GM19239 (cell line): ENCODE measurements around the gene HOOK1.
"Not testable (repeated sequence)": the region's sequence is repeated elsewhere in the genome, so short reads cannot be mapped to it uniquely, and the experiment has no call there.

ENCODE experiments used
- DNase-seq: peaks from one replicate; pipeline ENCODE4 v3.0.0; 2011; ENCODE audit warnings: low spot score; ENCODE audit not compliant: insufficient read length
- FAIRE-seq: peaks from 2 replicates; lab custom pipeline; 2011; peaks lifted over from hg19 to GRCh38; lab: Jason Lieb, UNC

HOOK1 gene

DNA sequence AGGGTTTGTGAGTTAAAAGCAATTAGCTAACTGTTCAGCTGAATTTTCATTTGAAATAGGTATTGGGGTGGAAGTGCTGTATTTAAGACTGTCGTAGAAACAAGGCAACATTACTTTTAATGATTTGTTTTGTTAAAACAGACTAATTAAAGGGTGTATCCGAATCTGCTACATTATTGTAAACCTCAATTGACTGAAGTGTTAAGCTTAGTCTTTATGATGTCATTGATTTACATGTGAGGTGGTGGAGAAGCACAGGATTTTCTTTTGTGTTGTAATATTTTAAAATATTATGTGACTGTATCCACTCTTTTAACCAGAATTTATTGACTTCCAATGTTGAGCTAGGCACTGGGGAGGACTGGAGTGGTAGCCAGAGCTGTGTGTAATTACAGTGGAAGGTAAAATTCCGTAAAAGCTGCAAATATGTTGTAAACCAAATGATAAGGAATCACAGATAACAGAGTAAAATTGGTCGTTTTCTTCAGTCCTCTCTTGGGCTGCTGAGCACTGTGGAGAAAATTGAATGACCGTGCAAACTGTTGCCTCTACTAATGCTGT, 1.6 kb downstream of the HOOK1 start:
- no peak for FAIRE-seq
- DNase-seq, result no peak

- DNase-seq (no peak), FAIRE-seq (peak; percentile 86)
Measured at GRCh38 chr1:59819566-59820438, 5.1 kb downstream of the HOOK1 start.

DNA sequence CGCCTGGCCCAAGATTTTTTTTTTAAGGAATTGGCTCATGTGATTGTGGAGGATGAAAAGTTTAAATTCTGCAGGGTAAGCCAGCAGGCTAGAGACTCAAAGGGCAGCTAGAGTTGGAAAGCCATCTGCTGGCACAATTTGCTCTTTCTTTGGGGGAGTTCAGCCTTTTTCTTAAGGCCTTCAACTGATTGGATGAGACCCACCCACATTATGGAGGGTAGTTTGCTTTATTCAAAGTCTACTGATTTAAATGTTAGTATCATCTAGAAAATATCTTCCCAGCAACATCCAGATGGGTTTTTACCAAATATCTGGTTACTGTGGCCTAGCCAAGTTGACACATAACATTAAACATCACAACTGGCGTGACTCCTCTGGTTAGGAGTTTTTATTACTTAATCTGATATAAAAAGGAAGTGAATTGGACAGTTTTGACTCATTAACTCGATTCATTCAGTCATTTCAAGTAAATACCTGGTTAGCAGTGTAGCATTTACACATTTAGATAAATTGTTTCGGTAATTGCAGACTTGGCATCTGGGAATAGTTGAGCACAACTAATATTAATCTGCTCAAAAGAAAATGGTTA, 12.4 kb downstream of the HOOK1 start:
- FAIRE-seq, result no peak
- DNase-seq, result no peak

DNA sequence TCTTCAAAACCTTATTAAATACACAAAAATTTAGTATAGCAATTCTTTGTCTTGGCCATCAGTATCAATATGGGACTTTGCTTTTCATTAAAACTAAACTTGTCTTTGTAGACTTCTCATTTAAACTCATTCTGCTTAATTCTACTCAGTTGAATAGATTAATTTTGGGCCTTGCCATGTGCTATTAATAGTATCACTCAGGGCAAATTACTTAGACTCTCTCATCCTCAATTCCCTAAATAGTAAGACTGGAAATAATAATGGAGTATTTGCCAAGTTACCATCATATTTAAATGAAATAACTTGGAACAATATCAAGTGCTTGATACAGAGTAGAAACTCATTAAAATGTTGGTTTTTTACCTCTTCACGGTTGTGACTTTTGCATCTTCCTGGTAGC, 13.4 kb downstream of the HOOK1 start:
- no peak for FAIRE-seq
- DNase-seq, result no peak

DNA sequence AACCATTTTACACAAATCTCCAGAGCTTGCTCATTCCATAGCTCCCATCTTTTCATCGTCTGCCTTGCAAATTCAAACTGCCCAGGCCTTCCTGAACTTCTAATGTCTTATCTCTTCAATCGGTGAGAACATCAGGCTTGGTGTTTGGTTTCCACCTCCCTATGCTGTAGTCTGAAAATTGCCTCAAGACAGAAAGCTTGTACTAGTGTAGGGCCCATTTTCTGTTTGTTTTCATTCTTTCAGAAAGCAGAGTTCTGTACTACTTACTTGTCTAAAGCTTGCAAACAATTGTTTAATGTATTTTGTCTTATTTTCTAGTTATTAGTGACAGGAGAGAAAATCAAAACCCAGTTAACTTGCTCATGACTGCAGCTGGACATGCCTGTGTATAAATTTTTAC, 16.8 kb downstream of the HOOK1 start:
- FAIRE-seq (peak; percentile 74), DNase-seq (no peak)

GRCh38 chr1:59833022-59833421, 18.3 kb downstream of the HOOK1 start:
- DNase-seq (no peak), FAIRE-seq (no peak)

DNA sequence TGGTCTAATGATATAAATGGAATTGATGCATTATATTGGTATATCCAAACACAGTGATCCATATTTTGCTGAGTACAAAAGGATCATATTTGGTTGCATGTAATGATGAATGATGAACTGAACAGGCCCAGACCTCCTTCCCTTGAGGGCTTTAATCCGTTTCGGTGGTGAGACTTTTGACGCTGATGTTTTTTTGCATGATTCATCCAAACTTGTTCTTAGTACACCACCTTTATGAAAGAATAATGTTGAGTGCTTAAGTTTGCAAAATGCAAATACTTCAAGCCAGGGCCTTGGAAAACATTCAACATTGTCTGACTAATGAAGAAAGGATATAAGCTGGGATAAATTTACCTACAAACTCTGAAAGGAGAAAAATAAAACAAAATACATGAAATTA, 19.2 kb downstream of the HOOK1 start:
- DNase-seq, result no peak
- no peak for FAIRE-seq

DNA sequence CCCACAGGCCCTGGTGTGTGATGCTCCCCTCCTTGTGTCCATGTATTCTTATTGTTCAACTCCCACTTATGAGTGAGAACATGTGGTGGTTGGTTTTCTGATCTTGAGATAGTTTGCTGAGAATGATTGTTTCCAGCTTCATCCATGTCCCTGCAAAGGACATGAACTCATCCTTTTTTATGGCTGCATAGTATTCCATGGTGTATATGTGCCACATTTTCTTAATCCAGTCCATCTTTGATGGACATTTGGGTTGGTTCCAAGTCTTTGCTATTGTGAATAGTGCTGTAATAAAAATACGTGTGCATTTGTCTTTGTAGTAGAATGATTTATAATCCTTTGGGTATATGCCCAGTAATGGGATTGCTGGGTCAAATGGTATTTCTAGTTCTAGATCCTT, 23.1 kb downstream of the HOOK1 start:
- not testable (repeated sequence) for FAIRE-seq, DNase-seq

DNA sequence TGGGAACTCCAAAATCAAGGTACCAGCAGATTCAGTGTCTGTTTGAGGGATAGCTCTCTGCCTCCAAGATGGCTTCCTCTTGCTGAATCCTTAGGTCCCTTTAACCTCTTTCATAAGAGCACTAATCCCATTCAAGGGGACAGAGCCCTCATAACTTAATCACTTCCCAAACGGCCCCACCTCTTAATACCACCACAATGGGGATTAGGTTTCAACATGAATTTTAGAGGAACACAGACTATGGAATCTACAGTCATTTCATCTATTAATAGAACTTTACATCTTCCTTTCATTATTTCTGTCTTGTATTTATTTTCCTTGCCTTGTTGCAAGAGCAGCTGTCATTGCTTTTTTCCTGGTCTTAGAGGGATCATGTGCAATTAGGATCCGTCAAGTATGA, 30.3 kb downstream of the HOOK1 start:
- peak; percentile 40 for FAIRE-seq
- DNase-seq, result no peak

DNA sequence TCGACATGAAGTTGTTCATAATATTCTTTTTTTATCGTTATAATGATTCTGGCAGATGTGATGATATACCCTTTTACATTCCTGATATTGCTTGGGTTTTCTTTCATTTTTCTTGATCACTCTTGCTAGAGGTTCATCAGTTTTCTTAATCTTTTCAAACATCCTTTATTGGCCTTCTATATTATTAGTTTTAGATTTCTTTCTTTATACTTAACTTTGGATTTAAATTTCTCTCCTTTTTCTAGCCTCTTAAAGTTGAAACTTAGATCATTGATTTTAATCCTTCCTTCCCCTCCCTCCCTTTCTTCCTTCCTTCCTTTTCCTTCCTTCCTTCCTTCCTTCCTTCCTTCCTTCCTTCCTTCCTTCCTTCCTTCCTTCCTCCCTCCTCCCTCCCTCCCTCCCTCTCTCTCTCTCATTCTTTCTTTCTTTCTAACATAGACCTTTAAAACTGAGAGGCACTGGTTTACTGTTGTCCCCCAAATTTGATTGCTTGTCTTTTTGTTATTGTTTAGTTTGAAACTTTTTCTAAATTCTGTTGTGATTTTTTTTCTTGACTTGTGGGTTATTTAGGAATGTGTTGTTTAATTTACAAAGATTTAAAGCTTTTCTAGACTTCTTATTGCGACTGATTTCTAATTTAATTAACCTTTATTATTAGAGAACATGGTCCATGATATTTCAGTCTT, 31.6 kb downstream of the HOOK1 start:
- DNase-seq (no peak), FAIRE-seq (no peak)

DNA sequence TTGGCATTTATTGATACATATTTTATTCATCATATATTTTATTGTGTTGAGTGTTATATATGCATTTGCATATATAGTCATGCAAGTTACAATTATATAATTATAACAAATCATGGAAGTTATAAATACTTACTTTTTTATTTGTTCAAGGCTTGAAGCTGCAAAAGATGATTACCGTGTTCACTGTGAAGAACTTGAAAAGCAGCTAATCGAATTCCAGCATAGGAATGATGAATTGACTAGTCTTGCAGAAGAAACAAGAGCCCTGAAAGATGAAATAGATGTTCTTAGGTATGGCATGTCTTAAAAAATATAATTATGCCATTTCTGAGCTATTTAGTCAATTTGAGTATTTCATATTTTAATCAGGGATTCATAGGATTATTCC, 32.1 kb downstream of the HOOK1 start:
- DNase-seq (no peak), FAIRE-seq (no peak)

DNA sequence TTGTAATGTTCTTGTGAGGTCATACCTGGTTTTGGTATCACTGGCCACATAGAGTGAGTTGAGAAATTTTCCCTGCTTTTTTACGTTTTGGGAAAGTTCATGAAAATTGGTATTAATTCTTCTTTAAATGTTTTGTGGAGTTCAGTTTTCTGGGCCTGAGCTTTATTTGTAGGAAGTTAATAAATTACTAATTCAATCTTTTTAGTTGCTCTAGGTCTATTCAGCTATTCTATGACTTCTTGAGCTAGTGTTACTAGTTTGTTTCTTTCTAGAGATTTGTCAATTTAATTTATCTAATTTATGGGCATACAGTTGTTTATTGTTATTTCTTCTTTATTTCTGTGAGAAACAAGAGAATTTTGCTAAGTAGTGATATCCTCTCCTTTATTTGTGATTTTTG, 37.4 kb downstream of the HOOK1 start:
- DNase-seq (no peak), FAIRE-seq (no peak)

- not testable (repeated sequence) for DNase-seq, FAIRE-seq
Measured at GRCh38 chr1:59855297-59855696, 40.5 kb downstream of the HOOK1 start.

GRCh38 chr1:59856725-59857338, 42.1 kb downstream of the HOOK1 start:
- no peak for FAIRE-seq

GRCh38 chr1:59857679-59858354, 43.1 kb downstream of the HOOK1 start:
- FAIRE-seq, result no peak
- DNase-seq, result no peak

More at GRCh38 chr1:59856725-59857338, 42.1 kb downstream of the HOOK1 start:
- DNase-seq, result no peak

DNA sequence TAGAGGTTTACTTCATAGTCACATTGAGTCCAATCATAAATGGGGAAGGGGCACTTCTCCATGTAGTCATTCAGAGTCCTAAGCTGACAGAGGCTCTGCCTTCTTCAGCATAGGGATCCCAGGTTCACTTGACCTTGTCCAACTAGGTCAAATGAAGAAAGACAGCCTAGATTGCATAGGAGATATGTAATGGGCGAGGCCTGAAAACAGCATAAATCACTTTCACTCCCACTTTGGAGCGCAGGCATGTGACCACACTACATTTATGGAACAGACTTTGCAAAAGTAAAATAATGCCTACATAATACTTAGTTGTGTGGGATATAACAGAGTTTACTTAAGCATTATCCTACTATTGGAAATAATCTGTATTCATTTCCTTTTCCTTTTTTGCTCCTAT, 51.7 kb downstream of the HOOK1 start:
- peak; percentile 63 for FAIRE-seq
- DNase-seq, result no peak

GRCh38 chr1:59871746-59872145, 57.0 kb downstream of the HOOK1 start:
- FAIRE-seq, result no peak
- no peak for DNase-seq

GRCh38 chr1:59877108-59877682, 62.4 kb downstream of the HOOK1 start:
- DNase-seq, result no peak
- FAIRE-seq, result no peak

- DNase-seq (no peak), FAIRE-seq (no peak)
Measured at GRCh38 chr1:59878370-59878769, 63.6 kb downstream of the HOOK1 start.

- no peak for FAIRE-seq
- peak; percentile 9 for DNase-seq
Measured at GRCh38 chr1:59879574-59879973, 64.8 kb downstream of the HOOK1 start.
